H9 (cell line): ENCODE data around the gene CMSS1. TPM values are rescaled to one million over a fixed set of nuclear protein-coding genes. Genes with fewer than 3 reads are reported as not detected.

Source experiments
- DNase-seq: peaks from one replicate; pipeline ENCODE4 v3.0.0-alpha.2; 2017
- H2AFZ ChIP-seq: one replicate; pipeline ENCODE4 v1.6.1; 2013; ENCODE audit warnings: mild to moderate bottlenecking, low read length, control low read depth, moderate library complexity
- H2AK5ac ChIP-seq: 2 replicates; pipeline ENCODE4 v1.6.1; 2013; ENCODE audit warnings: low read length, control low read depth, mixed read lengths; ENCODE audit not compliant: insufficient read length
- H2BK120ac ChIP-seq: one replicate; pipeline ENCODE4 v1.6.1; 2013; ENCODE audit warnings: low read depth, mild to moderate bottlenecking, low read length, control low read depth, inconsistent platforms; ENCODE audit not compliant: poor library complexity, severe bottlenecking
- H2BK12ac ChIP-seq: 2 replicates; pipeline ENCODE4 v1.6.1; 2013; ENCODE audit warnings: low read length, control low read depth, mixed read lengths, low read depth; ENCODE audit not compliant: insufficient read length
- H2BK15ac ChIP-seq: 2 replicates; pipeline ENCODE4 v1.6.1; 2013; ENCODE audit warnings: low read depth, low read length, control low read depth
- H2BK20ac ChIP-seq: one replicate; pipeline ENCODE4 v1.6.1; 2013; ENCODE audit warnings: low read depth, mild to moderate bottlenecking, low read length, control low read depth, inconsistent platforms; ENCODE audit not compliant: poor library complexity, severe bottlenecking
- H2BK5ac ChIP-seq: 2 replicates; pipeline ENCODE4 v1.6.1; 2013; ENCODE audit warnings: low read length, control low read depth, mixed read lengths; ENCODE audit not compliant: insufficient read length
- H3K14ac ChIP-seq: 2 replicates; pipeline ENCODE4 v1.6.1; 2013; ENCODE audit warnings: low read length, control low read depth; ENCODE audit not compliant: insufficient read depth
- H3K18ac ChIP-seq: 2 replicates; pipeline ENCODE4 v1.6.1; 2013; ENCODE audit warnings: low read depth, mild to moderate bottlenecking, mixed read lengths, low read length, control low read depth; ENCODE audit not compliant: insufficient read length
- H3K23ac ChIP-seq: 2 replicates; pipeline ENCODE4 v1.6.1; 2013; ENCODE audit warnings: low read length, control low read depth, mixed read lengths, low read depth; ENCODE audit not compliant: insufficient read length
- H3K23me2 ChIP-seq: 2 replicates; pipeline ENCODE4 v1.6.1; 2013; ENCODE audit warnings: low read depth, mild to moderate bottlenecking, mixed read lengths, low read length, control low read depth; ENCODE audit not compliant: insufficient read length, poor library complexity, severe bottlenecking
- H3K27ac ChIP-seq: 2 replicates; pipeline ENCODE4 v1.5.1; 2013; ENCODE audit warnings: low read length, control low read depth, mixed read lengths, low read depth; ENCODE audit not compliant: insufficient read length
- H3K27me3 ChIP-seq: 2 replicates; pipeline ENCODE4 v1.6.1; 2013; ENCODE audit warnings: low read length, control low read depth, inconsistent platforms; ENCODE audit not compliant: insufficient read depth
- H3K4ac ChIP-seq: 2 replicates; pipeline ENCODE4 v1.6.1; 2013; ENCODE audit warnings: low read depth, mild to moderate bottlenecking, control low read depth, inconsistent platforms, low read length, moderate library complexity
- H3K4me1 ChIP-seq: 2 replicates; pipeline ENCODE4 v1.6.1; 2013; ENCODE audit warnings: low read length, control low read depth, inconsistent platforms; ENCODE audit not compliant: insufficient read depth
- H3K4me2 ChIP-seq: 2 replicates; pipeline ENCODE4 v1.6.1; 2013; ENCODE audit warnings: low read length, control low read depth, mixed read lengths; ENCODE audit not compliant: insufficient read length, insufficient read depth
- H3K56ac ChIP-seq: 2 replicates; pipeline ENCODE4 v1.6.1; 2013; ENCODE audit warnings: low read depth, mild to moderate bottlenecking, mixed read lengths, low read length, control low read depth; ENCODE audit not compliant: insufficient read length
- H3K79me1 ChIP-seq: 2 replicates; pipeline ENCODE4 v1.6.1; 2013; ENCODE audit warnings: low read depth, mild to moderate bottlenecking, moderate library complexity, low read length, control low read depth, inconsistent platforms; ENCODE audit not compliant: insufficient read depth, poor library complexity, severe bottlenecking
- H3K79me2 ChIP-seq: 2 replicates; pipeline ENCODE4 v1.6.1; 2013; ENCODE audit warnings: low read length, control low read depth, inconsistent platforms; ENCODE audit not compliant: insufficient read depth
- H3K9ac ChIP-seq: 2 replicates; pipeline ENCODE4 v1.6.1; 2013; ENCODE audit warnings: low read length, control low read depth, mixed read lengths; ENCODE audit not compliant: insufficient read length; ENCODE audit errors: extremely low read depth
- H3K9me3 ChIP-seq: one replicate; pipeline ENCODE4 v1.6.1; 2013; ENCODE audit warnings: low read depth, low read length, inconsistent platforms; ENCODE audit not compliant: control insufficient read depth
- H3T11ph ChIP-seq: one replicate; pipeline ENCODE4 v1.6.1; 2013; ENCODE audit warnings: mild to moderate bottlenecking, low read length, control low read depth, inconsistent platforms
- H4K20me1 ChIP-seq: one replicate; pipeline ENCODE4 v1.6.1; 2013; ENCODE audit not compliant: control insufficient read depth, insufficient read length, insufficient read depth
- H4K5ac ChIP-seq: 2 replicates; pipeline ENCODE4 v1.6.1; 2013; ENCODE audit warnings: low read depth, mild to moderate bottlenecking, mixed read lengths, low read length, control low read depth; ENCODE audit not compliant: insufficient read length
- H4K8ac ChIP-seq: replicated peaks from 2 replicates; pipeline ENCODE4 v1.6.1; 2013; ENCODE audit warnings: low read length, control low read depth, mixed read lengths, low read depth; ENCODE audit not compliant: insufficient read length
- H4K91ac ChIP-seq: 2 replicates; pipeline ENCODE4 v1.6.1; 2013; ENCODE audit warnings: low read depth, mild to moderate bottlenecking, moderate library complexity, mixed read lengths, low read length, control low read depth; ENCODE audit not compliant: insufficient read length
- H3K27ac Mint-ChIP-seq, 3 experiments: 2 replicates in 2 of 3; 3 replicates in 1 of 3; pipeline ENCODE4 v1.8.0; 2020 to 2021; ENCODE audit warnings: mixed read lengths in 3 of 3, mild to moderate bottlenecking in 1 of 3, moderate library complexity in 1 of 3
- H3K27me3 Mint-ChIP-seq: 2 replicates; pipeline ENCODE4 v1.8.0; 2021; ENCODE audit warnings: low read depth, mild to moderate bottlenecking, moderate library complexity, mixed read lengths
- H3K36me3 Mint-ChIP-seq, 3 experiments: 2 replicates in 2 of 3; 3 replicates in 1 of 3; pipeline ENCODE4 v1.8.0; 2020 to 2021; ENCODE audit warnings: low read depth in 3 of 3, mixed read lengths in 3 of 3; ENCODE audit not compliant: insufficient read depth in 1 of 3
- H3K4me1 Mint-ChIP-seq, 2 experiments: 2 replicates each; pipeline ENCODE4 v1.8.0; 2020; ENCODE audit warnings: mixed read lengths in 2 of 2
- H3K4me3 Mint-ChIP-seq, 2 experiments: 2 replicates in 1 of 2; 3 replicates in 1 of 2; pipeline ENCODE4 v1.8.0; 2020 to 2021; ENCODE audit warnings: mild to moderate bottlenecking in 2 of 2, mixed read lengths in 2 of 2, moderate library complexity in 1 of 2
- H3K9me3 Mint-ChIP-seq, 2 experiments: 2 replicates in 1 of 2; 3 replicates in 1 of 2; pipeline ENCODE4 v1.8.0; 2020; ENCODE audit warnings: mild to moderate bottlenecking in 2 of 2, mixed read lengths in 2 of 2, moderate library complexity in 1 of 2
- CTCF ChIP-seq: fragments of 200-600 bp; sonication (generic); conservative IDR thresholded peaks from 3 replicates; pipeline ENCODE4 v1.8.0; 2021; ENCODE audit warnings: antibody characterized with exemption, mild to moderate bottlenecking
- WGBS: extraction: QIAGEN DNeasy Blood & Tissue Kit; methylation state at CpG from one replicate; pipeline ENCODE4 v1.1.7; 2013; ENCODE audit warnings: missing lambda C conversion rate, low lambda C conversion rate, mixed read lengths; ENCODE audit not compliant: insufficient read length; ENCODE audit errors: extremely low coverage; 5-methylcytosine and 5-hydroxymethylcytosine counted together
- total RNA-seq: library from RNA; stranded (reverse); gene quantifications from 2 replicates; pipeline ENCODE4 v1.2.1, GENCODE V29; 2021

CMSS1 gene
- total RNA-seq, 1 experiment from 2014 or later = 61.8 TPM

GRCh38 chr3:100103558-100104441 lies 286.1 kb downstream of the CMSS1 start:
- H2BK20ac ChIP-seq = no peak overlapping the region
- H2AK5ac ChIP-seq = no peak overlapping the region
- no peak overlapping the region for H3K18ac ChIP-seq
- peak overlapping the region in 1 of 3 experiments; percentile 42; a peak in 1 of 7 replicates for H3K27ac Mint-ChIP-seq
- H4K5ac ChIP-seq = no peak overlapping the region
- H3K14ac ChIP-seq = no peak overlapping the region
- H2BK15ac ChIP-seq = no peak overlapping the region
- no peak overlapping the region for H4K8ac ChIP-seq
- no peak overlapping the region for H2BK120ac ChIP-seq
- H3K79me2 ChIP-seq = 0 out of 2 replicates have a peak, but pooled peaks cover 2% of the 10 kb centered on the region
- no peaks in the 10 kb centered on the region for H3K27me3 Mint-ChIP-seq
- H3K4me2 ChIP-seq = no peak overlapping the region
- no peak overlapping the region for H3K56ac ChIP-seq
- H2BK12ac ChIP-seq = no peak overlapping the region
- no peaks in the 10 kb centered on the region for H4K20me1 ChIP-seq
- H3K4ac ChIP-seq = no peak overlapping the region
- no peak for DNase-seq
- no peaks in the 10 kb centered on the region for H3K4me1 ChIP-seq
- H3K27ac ChIP-seq = no peak overlapping the region
- H3K79me1 ChIP-seq = no peaks in the 10 kb centered on the region
- H4K91ac ChIP-seq = no peak overlapping the region
- H3K23ac ChIP-seq = no peak overlapping the region
- peaks cover 8 to 16% of the 10 kb centered on the region in 2 experiments; a peak in 3 of 4 replicates for H3K4me1 Mint-ChIP-seq
- no peak overlapping the region for H3K4me3 Mint-ChIP-seq
- H3K27me3 ChIP-seq = no peaks in the 10 kb centered on the region
- TF ChIP-seq CTCF = no peak
- H3K9me3 Mint-ChIP-seq = no peaks in the 10 kb centered on the region; a peak in 1 of 5 replicates
- H3K9ac ChIP-seq = no peak overlapping the region
- no peak overlapping the region for H2BK5ac ChIP-seq
- peaks cover 0 to 3% (median 0%) of the 10 kb centered on the region in 3 experiments; a peak in 2 of 7 replicates for H3K36me3 Mint-ChIP-seq
- no peak overlapping the region for H2AFZ ChIP-seq
- no peak overlapping the region for H3T11ph ChIP-seq
- no peaks in the 10 kb centered on the region for H3K9me3 ChIP-seq
- no peaks in the 10 kb centered on the region for H3K23me2 ChIP-seq
- no CpG with 5 or more reads among the region's 4 CpGs for WGBS
